HepG2 (cell line): ENCODE measurements around the gene SLIT1. TPM values are rescaled to one million over a fixed set of nuclear protein-coding genes. Genes with fewer than 3 reads are reported as not detected.

Experiments used
- ATAC-seq: fragments of 200-7000 bp; cut with Tn5 transposase; 3 replicates; pipeline ENCODE4 v1.9.1; 2020; ENCODE audit warnings: mild to moderate bottlenecking, moderate library complexity
- BruUV-seq: library from RNA; stranded (reverse); fragments of 400-500 nt; replicated peaks from 2 replicates; lab custom pipeline; 2021; lab: Mats Ljungman, UMichigan
- CTCF ChIA-PET: fragments of 300-600 bp; formaldehyde crosslinking; extraction: SDS; loops from one replicate; lab custom pipeline; 2021; ENCODE audit warnings: low total read pairs, inconsistent platforms, low intra/inter-chr PET ratio; lab: Yijun Ruan, JAX
- POLR2A ChIA-PET: fragments of 350-600 bp; sonication (Branson Sonifier 250); formaldehyde crosslinking; loops from one replicate; lab custom pipeline; 2020; ENCODE audit warnings: antibody characterized with exemption, inconsistent platforms; lab: Yijun Ruan, JAX
- DNase-seq: peaks from one replicate; pipeline ENCODE4 v3.0.0-alpha.2; 2015; ENCODE audit warnings: low spot score
- FAIRE-seq: peaks from 3 replicates; lab custom pipeline; 2011; peaks lifted over from hg19 to GRCh38; lab: Jason Lieb, UNC
- H2AFZ ChIP-seq: one replicate; pipeline ENCODE4 v1.6.1; 2011; ENCODE audit warnings: low read length, inconsistent platforms
- H3K27ac ChIP-seq: fragments of 300-600 bp; 3 replicates; pipeline ENCODE4 v1.8.0; 2011; ENCODE audit warnings: mixed run types, mild to moderate bottlenecking, mixed read lengths, low read length, inconsistent platforms; ENCODE audit not compliant: insufficient read depth; ENCODE audit errors: extremely low read length
- H3K27me3 ChIP-seq, 2 experiments: fragments of 200-600 bp in 1 of 2; 2 replicates in 1 of 2; 3 replicates in 1 of 2; pipeline versions ENCODE4 v1.6.0 to v1.8.0; 2011; ENCODE audit warnings: low read length in 2 of 2, mild to moderate bottlenecking in 2 of 2, moderate library complexity in 2 of 2, inconsistent platforms in 1 of 2; ENCODE audit not compliant: insufficient read depth in 2 of 2, control insufficient read depth in 1 of 2
- H3K36me3 ChIP-seq, 2 experiments: fragments of 200-600 bp in 1 of 2; replicated peaks in 1 of 2; 2 replicates in 1 of 2; 3 replicates in 1 of 2; pipeline versions ENCODE4 v1.5.1 to v1.8.0; 2011; ENCODE audit warnings: low read length in 2 of 2, inconsistent platforms in 1 of 2; ENCODE audit not compliant: insufficient read depth in 2 of 2, control insufficient read depth in 1 of 2
- H3K4me1 ChIP-seq: 2 replicates; pipeline ENCODE4 v1.5.1; 2012; ENCODE audit warnings: low read length, inconsistent platforms; ENCODE audit not compliant: insufficient read depth
- H3K4me2 ChIP-seq: 2 replicates; pipeline ENCODE4 v1.6.0; 2011; ENCODE audit warnings: low read depth, low read length, inconsistent platforms
- H3K4me3 ChIP-seq, 3 experiments: fragments of 200-600 bp in 1 of 3; sonication (generic), shearing (Covaris generic) in 1 of 3; replicated peaks in 1 of 3; 2 replicates each; pipeline ENCODE4 v1.5.1; 2011 to 2016; ENCODE audit warnings: low read length in 3 of 3, inconsistent platforms in 2 of 3, low read depth in 2 of 3, mild to moderate bottlenecking in 2 of 3, control low read depth in 1 of 3, mixed read lengths in 1 of 3; ENCODE audit not compliant: insufficient read depth in 1 of 3
- H3K79me2 ChIP-seq: one replicate; pipeline ENCODE4 v1.6.1; 2011; ENCODE audit warnings: low read length, inconsistent platforms; ENCODE audit not compliant: insufficient read depth
- H3K9ac ChIP-seq: 2 replicates; pipeline ENCODE4 v1.6.0; 2011; ENCODE audit warnings: mild to moderate bottlenecking, low read depth, low read length, inconsistent platforms; ENCODE audit not compliant: insufficient read depth
- H3K9me3 ChIP-seq: 2 replicates; pipeline ENCODE4 v1.5.1; 2012; ENCODE audit warnings: mild to moderate bottlenecking, low read length
- H4K20me1 ChIP-seq: 2 replicates; pipeline ENCODE4 v1.6.0; 2011; ENCODE audit warnings: inconsistent platforms, mild to moderate bottlenecking, low read length, moderate library complexity; ENCODE audit not compliant: insufficient read depth
- ARHGAP35 ChIP-seq: sonication (generic); formaldehyde crosslinking; IDR thresholded peaks from 2 replicates; pipeline ENCODE4 v1.9.0; 2022; ENCODE audit warnings: mild to moderate bottlenecking, inconsistent platforms, moderate library complexity, missing genetic modification reagents, borderline replicate concordance
- RARA ChIP-seq: IDR thresholded peaks from 2 replicates; pipeline ENCODE4 v1.6.1; 2016; ENCODE audit warnings: missing genetic modification reagents, missing compliant biosample characterization
- RBM22 ChIP-seq: fragments of 200-400 bp; formaldehyde crosslinking; optimal IDR thresholded peaks from 2 replicates; pipeline ENCODE3; 2017; ENCODE audit warnings: mild to moderate bottlenecking, low read length, moderate library complexity
- TCF12 ChIP-seq, 2 experiments: fragments of 450-650 bp in 1 of 2; sonication (generic) in 1 of 2; formaldehyde crosslinking in 1 of 2; IDR thresholded peaks; 2 replicates each; pipeline versions ENCODE4 v1.6.1 to v1.8.0; 2017 to 2022; ENCODE audit warnings: antibody characterized with exemption in 1 of 2, mild to moderate bottlenecking in 1 of 2, missing genetic modification reagents in 1 of 2, moderate library complexity in 1 of 2
- ZNF468 ChIP-seq: sonication (generic); formaldehyde crosslinking; IDR thresholded peaks from 2 replicates; pipeline ENCODE4 v1.8.0; 2022; ENCODE audit warnings: mild to moderate bottlenecking, moderate library complexity, missing genetic modification reagents
- WGBS: methylation state at CpG from one replicate; pipeline ENCODE4 v1.1.6; 2017; ENCODE audit warnings: low lambda C conversion rate; 5-methylcytosine and 5-hydroxymethylcytosine counted together
- in situ Hi-C: cut with HindIII; loops from 2 replicates; pipeline ENCODE4 v1.10.0; 2017; ENCODE audit warnings: low pct_unique_long_range_greater_than_20kb; ENCODE audit not compliant: extremely low pct_ligation_motif_present
- intact Hi-C: fragments of 100-400 bp; cut with micrococcal nuclease; formaldehyde crosslinking; loops from one replicate; pipeline ENCODE4 v1.10.0; 2022; ENCODE audit not compliant: unreplicated experiment
- polyA plus RNA-seq, 8 experiments: library from polyadenylated mRNA; depleted of rRNA in 3 of 8; stranded (reverse) in 7 of 8; unstranded in 1 of 8; fragments of >200 nt; fragmentation: Illumina TruSeq in 4 of 8; extraction: Trizol in 4 of 8; gene quantifications; 2 replicates each; pipeline versions ENCODE4 v1.2.1 to v1.2.3, GENCODE V29; 2011 to 2016; ENCODE audit warnings: low read depth in 4 of 8, missing spikeins in 1 of 8, mixed read lengths in 1 of 8; ENCODE audit not compliant: insufficient read depth in 1 of 8
- total RNA-seq, 5 experiments: library from RNA; depleted of rRNA; stranded (reverse); fragments of >200 nt; fragmentation: Illumina TruSeq; extraction: Trizol; gene quantifications; 2 replicates each; pipeline ENCODE4 v1.2.3, GENCODE V29; 2016; ENCODE audit warnings: low read depth in 1 of 5
- TF ChIP-seq, protein P1 (sequence below): sonication (generic); formaldehyde crosslinking; IDR thresholded peaks from 2 replicates; pipeline ENCODE4 v1.4.0; 2020; ENCODE audit warnings: mild to moderate bottlenecking, missing genetic modification reagents

Gene SLIT1
- total and polyA plus RNA-seq, 2 of the 13 experiments (the other 11 are each of a cell fraction or from before 2014, with no cell fraction given), result 0.09 to 0.33 TPM

DNA sequence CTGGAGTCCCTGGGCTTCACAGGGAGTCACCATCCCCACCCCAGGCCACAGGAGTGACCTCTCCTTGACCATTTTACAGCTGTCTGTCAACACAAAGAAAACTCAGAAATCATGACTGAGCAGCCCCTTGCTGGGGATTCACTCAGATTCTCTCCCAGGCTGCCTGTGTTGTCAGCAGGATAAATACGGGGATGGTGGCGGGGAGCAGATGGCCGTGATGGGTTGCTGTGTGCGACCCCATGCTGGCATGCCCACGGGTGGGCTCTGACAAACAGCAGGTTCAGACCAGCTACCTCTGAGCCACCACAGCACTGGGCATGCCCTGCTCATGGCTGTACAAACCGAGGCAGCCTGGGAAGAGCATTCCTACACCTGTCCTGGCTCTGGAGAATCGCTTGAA lies 136.1 kb downstream of the SLIT1 start:
- BruUV-seq, result no TSS peak
- FAIRE-seq, result no peak

More for the DNA sequence above, 136.1 kb downstream of the SLIT1 start:
- Histone ChIP-seq H4K20me1 (no peaks in the 10 kb centered on the region), H3K9me3 (no peaks in the 10 kb centered on the region), H3K9ac (no peak overlapping the region), H2AFZ (no peak overlapping the region), H3K27ac (no peak overlapping the region), H3K36me3 (no peaks in the 10 kb centered on the region), H3K4me3 (no peak overlapping the region), H3K79me2 (no peaks in the 10 kb centered on the region), H3K4me2 (no peak overlapping the region), H3K4me1 (no peaks in the 10 kb centered on the region), H3K27me3 (peaks cover 4 to 45% of the 10 kb centered on the region in 2 experiments; a peak in 4 of 5 replicates)
- intact Hi-C loops, result no loop called here
- POLR2A ChIA-PET, result no interaction called here
- CTCF ChIA-PET, result no interaction called here
- TF ChIP-seq TCF12 (IDR thresholded peaks at IDR 0.05), result no peak
- no peak for TF ChIP-seq TCF12 (CRISPR knock-in tag; IDR thresholded peaks at IDR 0.05)
- TF ChIP-seq RARA (CRISPR knock-in tag), result 0 out of 2 replicates have a peak, but pooled peaks have one; percentile 9
- no peak for TF ChIP-seq RBM22
- TF ChIP-seq, protein P1, sequence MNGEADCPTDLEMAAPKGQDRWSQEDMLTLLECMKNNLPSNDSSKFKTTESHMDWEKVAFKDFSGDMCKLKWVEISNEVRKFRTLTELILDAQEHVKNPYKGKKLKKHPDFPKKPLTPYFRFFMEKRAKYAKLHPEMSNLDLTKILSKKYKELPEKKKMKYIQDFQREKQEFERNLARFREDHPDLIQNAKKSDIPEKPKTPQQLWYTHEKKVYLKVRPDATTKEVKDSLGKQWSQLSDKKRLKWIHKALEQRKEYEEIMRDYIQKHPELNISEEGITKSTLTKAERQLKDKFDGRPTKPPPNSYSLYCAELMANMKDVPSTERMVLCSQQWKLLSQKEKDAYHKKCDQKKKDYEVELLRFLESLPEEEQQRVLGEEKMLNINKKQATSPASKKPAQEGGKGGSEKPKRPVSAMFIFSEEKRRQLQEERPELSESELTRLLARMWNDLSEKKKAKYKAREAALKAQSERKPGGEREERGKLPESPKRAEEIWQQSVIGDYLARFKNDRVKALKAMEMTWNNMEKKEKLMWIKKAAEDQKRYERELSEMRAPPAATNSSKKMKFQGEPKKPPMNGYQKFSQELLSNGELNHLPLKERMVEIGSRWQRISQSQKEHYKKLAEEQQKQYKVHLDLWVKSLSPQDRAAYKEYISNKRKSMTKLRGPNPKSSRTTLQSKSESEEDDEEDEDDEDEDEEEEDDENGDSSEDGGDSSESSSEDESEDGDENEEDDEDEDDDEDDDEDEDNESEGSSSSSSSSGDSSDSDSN (CRISPR knock-in tag), result no peak
- TF ChIP-seq ARHGAP35 (CRISPR knock-in tag), result no peak
- TF ChIP-seq ZNF468 (CRISPR knock-in tag), result no peak
- WGBS, result 12% methylated on average over 7 of the region's 7 CpGs
- DNase-seq, result no peak
- in situ Hi-C loops, result no loop called here
- ATAC-seq, result peak; percentile 25
